ENCODE results near the gene WNK1. TPM values are rescaled to one million over a fixed set of nuclear protein-coding genes. Genes with fewer than 3 reads are reported as not detected.

WNK1 gene
- total RNA-seq, 6 experiments from 2014 or later, result 79.5 to 106 (median 94.3) TPM

DNA sequence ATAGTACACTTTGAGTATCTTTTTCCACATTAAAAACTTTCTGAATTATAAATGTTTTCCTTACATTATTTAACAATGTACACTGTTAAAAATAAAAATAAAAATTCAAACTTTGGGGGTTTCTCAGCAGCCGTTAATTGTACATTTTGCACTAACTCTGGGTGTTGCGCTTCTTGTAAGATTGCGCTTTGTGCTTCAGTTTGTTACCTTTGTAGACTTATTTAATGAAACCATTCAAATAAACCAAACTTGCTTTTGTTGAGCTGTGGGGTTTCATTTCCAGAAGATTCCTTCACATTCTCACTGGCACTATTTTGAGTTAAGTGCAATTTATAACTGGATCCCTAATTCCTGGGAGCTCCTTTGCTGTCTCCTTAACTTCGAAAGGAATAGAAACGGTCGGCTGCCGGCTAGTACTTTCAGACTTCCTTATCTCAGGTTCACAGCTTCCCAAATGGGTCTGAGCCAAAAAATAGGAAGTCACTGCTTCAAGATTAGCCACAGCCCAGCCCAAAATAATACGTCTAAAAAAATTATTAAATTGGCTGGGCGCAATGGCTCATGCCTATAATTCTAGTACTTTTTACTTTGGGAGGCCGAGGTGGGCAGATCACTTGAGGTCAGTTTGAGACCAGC, 158.9 kb downstream of the WNK1 start:
- no peaks in the 10 kb centered on the region for H3K9me3 Mint-ChIP-seq
- TF ChIP-seq, protein P1, sequence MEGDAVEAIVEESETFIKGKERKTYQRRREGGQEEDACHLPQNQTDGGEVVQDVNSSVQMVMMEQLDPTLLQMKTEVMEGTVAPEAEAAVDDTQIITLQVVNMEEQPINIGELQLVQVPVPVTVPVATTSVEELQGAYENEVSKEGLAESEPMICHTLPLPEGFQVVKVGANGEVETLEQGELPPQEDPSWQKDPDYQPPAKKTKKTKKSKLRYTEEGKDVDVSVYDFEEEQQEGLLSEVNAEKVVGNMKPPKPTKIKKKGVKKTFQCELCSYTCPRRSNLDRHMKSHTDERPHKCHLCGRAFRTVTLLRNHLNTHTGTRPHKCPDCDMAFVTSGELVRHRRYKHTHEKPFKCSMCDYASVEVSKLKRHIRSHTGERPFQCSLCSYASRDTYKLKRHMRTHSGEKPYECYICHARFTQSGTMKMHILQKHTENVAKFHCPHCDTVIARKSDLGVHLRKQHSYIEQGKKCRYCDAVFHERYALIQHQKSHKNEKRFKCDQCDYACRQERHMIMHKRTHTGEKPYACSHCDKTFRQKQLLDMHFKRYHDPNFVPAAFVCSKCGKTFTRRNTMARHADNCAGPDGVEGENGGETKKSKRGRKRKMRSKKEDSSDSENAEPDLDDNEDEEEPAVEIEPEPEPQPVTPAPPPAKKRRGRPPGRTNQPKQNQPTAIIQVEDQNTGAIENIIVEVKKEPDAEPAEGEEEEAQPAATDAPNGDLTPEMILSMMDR (IDR thresholded peaks at IDR 0.05), result no peak
- peaks cover 27% of the 10 kb centered on the region for H3K4me1 Mint-ChIP-seq (ENCODE audit: low read depth)
- H3K36me3 Mint-ChIP-seq (ENCODE audit: low read depth), result peaks cover 33% of the 10 kb centered on the region
- H3K27me3 Mint-ChIP-seq (ENCODE audit: insufficient read depth), result peaks cover 12% of the 10 kb centered on the region
- DNase-seq, result no peak
- no peak overlapping the region for H3K4me3 Mint-ChIP-seq
- no peak overlapping the region for H3K27ac Mint-ChIP-seq

DNA sequence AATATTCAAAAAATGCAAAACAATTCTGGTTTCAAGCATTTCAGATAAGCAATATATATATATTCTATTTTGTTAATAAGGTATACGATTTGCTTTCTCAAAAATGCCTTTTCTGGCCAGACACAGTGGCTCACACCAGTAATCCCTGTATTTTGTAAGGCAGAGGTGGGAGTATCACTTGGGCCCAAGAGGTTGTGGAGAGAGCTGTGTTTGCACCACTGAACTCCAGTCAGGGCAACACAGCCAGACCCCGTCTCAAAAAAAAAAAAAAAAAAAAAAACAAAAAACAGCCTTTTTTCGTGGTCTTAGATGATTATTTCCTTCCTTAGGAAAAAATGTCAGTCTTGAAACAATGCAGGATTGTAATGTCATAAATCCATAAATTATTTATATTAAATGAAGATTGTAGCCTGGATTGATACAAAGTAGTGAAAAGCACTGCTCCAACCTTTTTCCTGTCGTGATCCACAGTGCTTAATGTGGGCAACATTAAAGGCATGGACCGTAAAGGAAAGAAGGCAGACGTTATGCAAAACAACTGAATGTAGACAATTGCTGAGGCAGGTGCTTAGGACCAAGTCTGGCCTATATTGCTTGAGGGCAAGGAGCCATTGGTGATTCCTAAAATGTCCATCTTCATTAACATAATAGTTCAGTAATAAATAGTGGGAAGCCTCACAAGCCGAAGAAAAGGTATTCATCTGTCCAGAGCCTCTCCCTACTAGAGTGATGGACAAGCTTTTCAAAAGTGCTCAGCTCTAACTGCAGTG, 160.3 kb downstream of the WNK1 start:
- H3K4me1 Mint-ChIP-seq (ENCODE audit: low read depth), result peaks cover 27% of the 10 kb centered on the region
- no peak overlapping the region for H3K4me3 Mint-ChIP-seq
- peaks cover 12% of the 10 kb centered on the region for H3K27me3 Mint-ChIP-seq (ENCODE audit: insufficient read depth)
- no peaks in the 10 kb centered on the region for H3K9me3 Mint-ChIP-seq
- DNase-seq, result no peak
- peak overlapping the region; percentile 93; the same call in 1 of the 2 replicates for H3K27ac Mint-ChIP-seq
- peaks cover 33% of the 10 kb centered on the region for H3K36me3 Mint-ChIP-seq (ENCODE audit: low read depth)
- TF ChIP-seq, protein P1 (IDR thresholded peaks at IDR 0.05), result no peak

DNA sequence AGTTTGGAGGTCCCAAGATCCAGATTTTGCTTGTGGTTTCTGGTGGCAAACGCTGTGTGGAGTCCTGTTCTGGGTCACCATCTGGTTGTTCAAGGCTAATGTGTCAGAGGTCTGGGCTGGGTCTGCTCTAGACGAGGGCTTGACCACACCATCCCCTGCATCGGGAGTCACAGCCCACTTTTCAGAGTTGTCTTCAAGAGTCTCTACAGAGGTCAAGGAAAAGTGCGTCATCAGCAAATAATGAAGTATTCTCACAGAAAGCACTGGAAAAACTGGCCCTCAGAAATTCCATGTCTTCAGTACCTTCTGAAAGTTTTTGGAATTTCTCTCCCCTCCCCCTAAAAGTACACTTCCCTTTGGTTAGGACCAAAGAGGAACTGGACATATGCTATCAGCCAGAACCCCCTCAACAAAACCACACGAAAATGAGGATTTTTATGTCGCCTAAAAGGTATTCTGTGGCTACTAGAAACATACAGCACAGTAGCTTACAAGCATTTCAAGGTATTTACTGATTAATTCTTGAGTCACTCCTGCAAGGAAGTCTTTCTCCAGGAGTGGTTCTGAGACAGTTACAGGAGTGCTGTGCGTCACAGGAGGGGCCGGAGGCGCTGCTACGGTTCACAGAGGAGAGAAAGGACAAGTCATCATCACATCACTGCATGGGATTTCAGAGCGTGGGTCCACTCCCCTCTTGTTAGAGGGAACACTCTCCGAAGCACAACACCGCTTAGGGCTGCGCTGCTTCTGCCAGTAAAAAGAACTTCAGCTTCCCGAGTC, 161.7 kb downstream of the WNK1 start:
- TF ChIP-seq, protein P1 (IDR thresholded peaks at IDR 0.05), result no peak
- peaks cover 5% of the 10 kb centered on the region for H3K27me3 Mint-ChIP-seq (ENCODE audit: insufficient read depth)
- H3K36me3 Mint-ChIP-seq (ENCODE audit: low read depth), result peaks cover 37% of the 10 kb centered on the region
- peaks cover 27% of the 10 kb centered on the region for H3K4me1 Mint-ChIP-seq (ENCODE audit: low read depth)
- peak; percentile 85 for DNase-seq
- peak overlapping the region; percentile 93 for H3K27ac Mint-ChIP-seq
- no peaks in the 10 kb centered on the region for H3K9me3 Mint-ChIP-seq
- peak overlapping the region; percentile 60 for H3K4me3 Mint-ChIP-seq

DNA sequence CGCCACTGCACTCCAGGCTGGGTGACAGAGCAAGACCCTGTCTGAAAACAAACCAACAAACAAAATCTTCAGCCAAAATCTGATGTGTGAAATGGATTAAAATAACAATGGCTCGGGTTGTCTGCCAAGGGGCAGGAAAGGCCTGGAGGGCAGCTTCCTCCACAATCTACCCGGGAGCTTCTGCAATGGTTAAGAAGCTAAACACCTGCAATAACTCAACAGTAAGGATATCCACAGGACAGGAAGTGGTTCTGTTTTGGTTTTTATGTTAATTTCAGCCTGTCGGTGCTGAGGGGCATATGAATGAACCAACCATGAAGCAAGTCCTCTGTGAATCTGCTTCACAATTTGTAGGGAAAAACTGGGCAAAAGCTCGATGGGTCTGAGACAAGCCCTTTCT, 162.7 kb downstream of the WNK1 start:
- peaks cover 5% of the 10 kb centered on the region for H3K27me3 Mint-ChIP-seq (ENCODE audit: insufficient read depth)
- TF ChIP-seq, protein P1 (IDR thresholded peaks at IDR 0.05), result no peak
- H3K4me1 Mint-ChIP-seq (ENCODE audit: low read depth), result peaks cover 27% of the 10 kb centered on the region
- H3K9me3 Mint-ChIP-seq, result no peaks in the 10 kb centered on the region
- H3K36me3 Mint-ChIP-seq (ENCODE audit: low read depth), result peaks cover 38% of the 10 kb centered on the region
- peak overlapping the region; percentile 93 for H3K27ac Mint-ChIP-seq
- DNase-seq, result no peak
- no peak overlapping the region for H3K4me3 Mint-ChIP-seq

DNA sequence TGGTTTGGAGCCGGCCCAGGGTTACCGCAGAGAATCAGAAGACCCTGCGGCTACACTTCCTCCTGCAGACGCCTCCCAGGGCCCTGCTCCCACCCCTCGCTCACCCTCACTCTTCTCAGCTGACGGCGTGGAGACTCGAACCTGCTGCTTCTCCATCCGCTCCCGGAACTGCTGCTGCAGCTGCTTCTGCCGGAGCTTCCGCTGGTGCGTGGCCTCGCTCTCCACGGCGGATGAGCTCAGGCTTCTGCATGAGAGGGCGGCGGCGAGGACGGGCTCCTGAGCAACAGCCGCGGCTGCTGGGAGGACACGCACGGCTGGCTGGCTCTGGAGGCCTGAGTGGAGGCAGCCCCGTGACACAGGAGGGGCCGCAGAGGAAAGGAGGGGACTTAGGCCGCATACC, 163.9 kb downstream of the WNK1 start:
- no peaks in the 10 kb centered on the region for H3K9me3 Mint-ChIP-seq
- no peak for DNase-seq
- H3K4me3 Mint-ChIP-seq, result no peak overlapping the region
- H3K27ac Mint-ChIP-seq, result no peak overlapping the region
- peaks cover 47% of the 10 kb centered on the region for H3K36me3 Mint-ChIP-seq (ENCODE audit: low read depth)
- TF ChIP-seq, protein P1 (IDR thresholded peaks at IDR 0.05), result no peak
- peaks cover 5% of the 10 kb centered on the region for H3K27me3 Mint-ChIP-seq (ENCODE audit: insufficient read depth)
- peaks cover 27% of the 10 kb centered on the region for H3K4me1 Mint-ChIP-seq (ENCODE audit: low read depth)

All from HFFc6 (cell line).